Non-pigmented ciliary epithelial cell (primary cell): Measurements from ENCODE around the gene MUC5B.
"Not testable (repeated sequence)": the region's sequence is repeated elsewhere in the genome, so short reads cannot be mapped to it uniquely, and the experiment has no call there.

ENCODE experiments used
- DNase-seq: peaks from one replicate; pipeline ENCODE4 v3.0.0-alpha.2; 2010; ENCODE audit warnings: low read depth

MUC5B gene

GRCh38 chr11:1222491-1223345 lies at the start of gene MUC5B:
Gene MUC5B (plus strand): TSS chr11:1223066. CDS start chr11:1223124, 58 bp downstream.
- no peak for DNase-seq

GRCh38 chr11:1173396-1173795 lies 49.5 kb upstream of the MUC5B start:
- not testable (repeated sequence) for DNase-seq

GRCh38 chr11:1174441-1175370 lies 48.2 kb upstream of the MUC5B start:
- no peak for DNase-seq

GRCh38 chr11:1175461-1176223 lies 47.2 kb upstream of the MUC5B start:
- DNase-seq, result no peak

- DNase-seq, result no peak
Observed at GRCh38 chr11:1176224-1177019, 46.4 kb upstream of the MUC5B start.

GRCh38 chr11:1177020-1177770 lies 45.7 kb upstream of the MUC5B start:
- no peak for DNase-seq

GRCh38 chr11:1177771-1178090 lies 45.1 kb upstream of the MUC5B start:
- no peak for DNase-seq

- no peak for DNase-seq
Observed at GRCh38 chr11:1178201-1178885, 44.5 kb upstream of the MUC5B start.

- no peak for DNase-seq
Observed at GRCh38 chr11:1178906-1179305, 44.0 kb upstream of the MUC5B start.

- no peak for DNase-seq
Observed at GRCh38 chr11:1179641-1180040, 43.2 kb upstream of the MUC5B start.

GRCh38 chr11:1180171-1180570 lies 42.7 kb upstream of the MUC5B start:
- no peak for DNase-seq

- no peak for DNase-seq
Observed at GRCh38 chr11:1180947-1181391, 41.9 kb upstream of the MUC5B start.

GRCh38 chr11:1181420-1181819 lies 41.4 kb upstream of the MUC5B start:
- no peak for DNase-seq

GRCh38 chr11:1181853-1182535 lies 40.9 kb upstream of the MUC5B start:
- DNase-seq, result no peak

GRCh38 chr11:1184139-1184538 lies 38.7 kb upstream of the MUC5B start:
- not testable (repeated sequence) for DNase-seq

GRCh38 chr11:1188451-1189130 lies 34.3 kb upstream of the MUC5B start:
- not testable (repeated sequence) for DNase-seq

- not testable (repeated sequence) for DNase-seq
Observed at GRCh38 chr11:1189816-1190215, 33.0 kb upstream of the MUC5B start.

- DNase-seq, result not testable (repeated sequence)
Observed at GRCh38 chr11:1191786-1192470, 30.9 kb upstream of the MUC5B start.
